SKM-1 treated with dmso at 0.1 percent for 144 hours (cell line): ENCODE measurements around the gene CSPG4.

ENCODE experiments used
- DNase-seq: peaks from one replicate; lab custom pipeline; 2025; ENCODE audit not compliant: unreplicated experiment; lab: John Stamatoyannopoulos, UW

The CSPG4 gene

DNA sequence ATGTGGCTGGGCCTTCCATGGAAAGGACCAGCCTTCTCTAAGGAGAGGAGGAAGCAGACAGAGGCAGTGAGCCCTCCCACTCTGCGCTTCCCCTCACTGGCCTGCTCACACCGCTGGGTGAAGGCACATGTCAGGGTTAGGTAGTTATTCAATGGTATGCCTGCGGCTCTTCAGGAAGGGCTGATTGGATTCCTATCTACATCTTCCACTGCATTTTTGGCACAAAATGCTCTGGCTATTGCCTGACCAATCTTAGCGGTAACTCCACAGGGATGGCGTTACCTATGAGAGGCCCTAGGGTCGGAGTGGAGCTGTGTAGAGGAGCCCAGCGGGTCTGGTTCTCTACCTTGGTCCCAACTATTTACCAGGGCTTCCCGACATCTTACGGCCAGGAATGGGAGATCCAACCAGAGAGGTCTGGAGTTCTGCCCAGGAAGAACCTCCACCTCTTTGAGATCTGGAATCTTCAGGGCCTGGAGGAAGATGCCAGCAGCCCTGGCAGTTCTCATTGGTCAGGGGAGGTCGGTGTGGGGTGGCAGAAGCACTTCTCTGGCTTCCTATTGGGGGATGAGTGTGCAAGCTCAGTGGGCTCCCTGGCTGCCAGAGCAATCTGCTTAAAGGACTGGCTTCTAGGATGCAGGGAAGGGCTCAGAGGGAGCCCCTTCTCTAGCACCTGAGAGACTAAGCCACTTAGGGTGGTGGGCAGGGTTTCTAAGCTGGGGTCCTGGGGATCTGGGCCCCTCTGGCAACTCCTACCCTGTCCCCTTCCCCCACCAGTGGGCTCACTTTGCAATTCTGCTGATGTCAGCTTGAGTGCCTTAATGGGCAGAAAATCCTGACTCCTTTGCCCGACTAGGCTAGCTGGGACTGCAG, 40.7 kb downstream of the CSPG4 start:
- DNase-seq: no peak

DNA sequence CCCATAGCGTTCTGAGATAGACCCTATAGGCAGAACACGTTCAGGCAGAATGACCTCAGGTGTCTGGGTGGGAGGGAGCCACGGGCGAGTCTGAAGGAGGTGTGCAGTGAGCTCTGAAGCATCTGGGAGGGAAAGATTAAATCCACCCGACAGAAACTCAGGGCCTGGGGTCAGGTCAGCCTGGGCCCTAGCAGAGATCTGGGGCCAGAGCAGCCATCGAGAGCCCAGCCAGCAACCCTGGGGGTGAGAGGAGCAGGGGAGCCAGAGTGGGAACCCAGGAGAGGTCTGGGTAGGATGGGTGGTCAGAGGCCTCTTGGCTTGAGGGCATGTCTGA, 42.8 kb downstream of the CSPG4 start:
- no peak for DNase-seq

DNA sequence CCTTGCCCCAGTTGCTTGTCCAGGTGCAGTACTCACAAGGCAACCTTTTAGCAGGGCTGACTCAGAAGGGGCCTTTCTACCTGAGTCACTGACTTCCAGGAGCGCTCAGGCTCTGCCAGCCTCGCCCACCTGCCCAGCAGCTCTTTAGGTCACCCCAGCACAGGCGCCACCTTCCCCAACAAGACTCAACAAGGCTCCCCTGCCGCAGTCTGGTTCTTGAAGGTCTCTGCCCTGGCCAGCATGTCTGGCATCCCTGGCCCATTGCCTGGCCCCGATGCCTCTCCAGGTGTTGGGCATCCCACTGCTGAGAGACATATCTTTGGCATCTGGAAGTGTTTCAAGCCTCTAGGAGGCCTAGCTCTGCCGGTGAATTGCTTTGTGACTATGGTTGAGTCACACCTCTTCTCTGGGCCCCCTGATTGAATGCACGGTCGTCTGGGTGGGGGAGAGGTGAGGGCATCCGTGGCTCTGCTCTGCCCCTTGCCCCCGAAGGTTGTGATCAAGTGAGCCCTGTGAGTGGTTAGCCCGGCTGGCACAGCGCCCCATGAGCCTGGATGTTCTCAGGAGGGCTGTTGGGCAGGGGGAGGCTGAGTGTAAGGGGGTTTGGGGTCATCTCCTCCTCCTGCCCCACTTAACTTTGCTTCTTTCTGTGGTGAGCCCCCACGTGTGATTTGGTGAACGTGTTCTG, 43.3 kb downstream of the CSPG4 start:
- DNase-seq: no peak

DNA sequence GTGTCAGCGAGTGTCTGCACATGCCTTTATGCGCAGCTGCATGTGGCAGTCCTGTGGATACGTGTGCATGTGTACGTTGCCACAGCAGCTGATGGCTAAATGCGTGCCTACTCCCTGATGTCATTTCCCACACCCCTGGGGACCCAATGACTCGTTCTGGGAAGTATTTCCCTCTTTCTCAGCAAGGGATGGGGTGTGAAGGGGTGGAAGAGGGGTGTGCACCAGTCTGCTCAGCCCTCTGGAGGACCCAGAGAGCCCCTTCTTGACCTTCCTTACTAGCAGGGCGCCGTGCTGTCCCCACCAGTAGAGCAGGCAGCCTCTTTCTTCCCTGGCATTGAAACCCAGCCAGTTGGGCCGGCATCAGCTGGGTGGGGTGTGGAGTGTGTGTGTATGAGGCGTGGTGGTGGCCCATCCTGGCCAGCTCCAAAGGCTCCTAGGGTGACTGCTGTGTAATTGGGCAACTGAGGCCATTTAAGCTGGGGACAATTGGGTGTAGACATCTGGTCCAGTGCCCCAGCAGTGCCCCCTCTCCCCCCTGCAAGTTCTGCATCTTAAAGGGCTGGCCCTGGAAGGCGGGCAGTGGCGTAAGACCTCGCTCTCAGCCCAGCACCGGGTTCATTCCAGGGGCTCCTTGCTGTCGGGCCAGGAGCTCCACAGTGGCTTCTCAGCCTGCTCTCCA, 45.7 kb downstream of the CSPG4 start:
- DNase-seq: no peak

DNA sequence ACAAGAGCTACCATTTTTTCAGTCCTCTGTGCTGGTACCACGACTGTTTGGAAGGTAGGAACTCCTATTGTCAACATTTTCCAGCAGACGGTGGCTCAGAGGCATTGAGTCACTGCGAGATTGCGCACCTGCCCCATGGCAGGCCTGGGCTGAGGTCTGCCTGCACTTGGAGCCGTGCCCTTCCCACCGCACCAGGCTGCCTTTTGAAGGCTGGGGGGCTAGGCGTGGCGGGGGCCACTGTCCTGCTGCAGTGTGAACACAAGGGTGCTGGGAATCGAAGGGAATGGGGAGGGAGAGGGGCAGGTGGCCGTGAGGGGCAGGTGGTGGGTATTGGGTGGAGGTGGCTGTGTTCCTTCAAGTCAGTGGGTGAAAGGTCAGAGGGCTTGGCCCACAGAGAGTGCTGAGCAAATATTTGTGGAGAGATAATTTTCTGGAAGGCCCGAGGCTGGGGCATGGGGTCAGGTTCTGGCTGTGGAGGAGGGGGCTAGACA, 48.7 kb downstream of the CSPG4 start:
- DNase-seq: no peak

DNA sequence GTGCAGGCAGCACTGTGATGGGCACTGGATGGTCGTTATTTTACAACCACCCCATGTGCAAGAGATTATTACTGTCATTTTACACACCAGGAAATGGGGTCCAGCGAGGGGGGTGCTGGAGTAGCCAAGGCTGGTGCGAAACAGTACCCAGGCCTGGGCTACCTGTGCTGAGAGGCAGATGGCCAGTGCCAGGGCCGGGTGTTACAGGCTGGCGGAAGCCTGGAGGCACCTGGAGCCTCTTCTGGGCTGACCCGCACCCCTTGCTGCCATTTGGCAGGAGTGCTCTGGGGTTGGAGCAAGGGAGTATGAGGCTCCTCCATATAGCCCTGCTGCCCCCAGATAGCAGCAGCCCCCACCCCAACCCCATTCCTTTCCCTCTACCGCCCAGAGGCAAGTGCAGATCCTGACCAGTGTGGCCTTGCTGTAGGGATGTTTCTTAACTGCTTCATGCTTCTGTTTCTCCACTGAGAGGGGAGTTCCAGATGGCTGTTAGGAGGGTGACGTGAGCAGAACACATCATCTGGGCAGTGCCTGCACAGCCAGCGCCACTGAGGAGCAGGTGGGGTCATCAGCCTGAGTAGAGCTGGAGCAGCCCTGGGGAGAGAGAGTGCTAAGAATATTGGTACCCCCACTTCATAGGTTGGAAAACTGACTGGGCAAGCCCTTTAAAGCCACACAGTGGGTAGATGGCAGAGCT, 49.7 kb downstream of the CSPG4 start:
- no peak for DNase-seq

DNA sequence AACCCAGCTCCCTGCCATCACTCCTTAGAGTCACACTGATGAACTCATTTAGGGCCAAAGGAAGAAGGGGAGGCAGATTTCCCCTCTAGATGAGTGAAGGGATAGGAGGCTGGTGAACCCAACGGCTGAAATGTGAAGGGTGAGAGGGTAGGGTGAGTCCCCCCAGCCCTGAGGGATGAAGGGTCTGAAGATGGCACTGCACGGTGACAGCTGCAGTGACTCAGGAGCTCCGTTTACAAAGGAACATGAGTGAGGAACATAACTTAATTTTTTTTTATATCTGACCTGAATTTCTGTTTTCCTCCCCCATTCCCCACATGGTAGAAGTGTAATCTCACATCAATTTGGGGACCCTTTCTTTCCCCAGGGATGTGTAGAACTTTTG, 50.9 kb downstream of the CSPG4 start:
- DNase-seq: no peak

DNA sequence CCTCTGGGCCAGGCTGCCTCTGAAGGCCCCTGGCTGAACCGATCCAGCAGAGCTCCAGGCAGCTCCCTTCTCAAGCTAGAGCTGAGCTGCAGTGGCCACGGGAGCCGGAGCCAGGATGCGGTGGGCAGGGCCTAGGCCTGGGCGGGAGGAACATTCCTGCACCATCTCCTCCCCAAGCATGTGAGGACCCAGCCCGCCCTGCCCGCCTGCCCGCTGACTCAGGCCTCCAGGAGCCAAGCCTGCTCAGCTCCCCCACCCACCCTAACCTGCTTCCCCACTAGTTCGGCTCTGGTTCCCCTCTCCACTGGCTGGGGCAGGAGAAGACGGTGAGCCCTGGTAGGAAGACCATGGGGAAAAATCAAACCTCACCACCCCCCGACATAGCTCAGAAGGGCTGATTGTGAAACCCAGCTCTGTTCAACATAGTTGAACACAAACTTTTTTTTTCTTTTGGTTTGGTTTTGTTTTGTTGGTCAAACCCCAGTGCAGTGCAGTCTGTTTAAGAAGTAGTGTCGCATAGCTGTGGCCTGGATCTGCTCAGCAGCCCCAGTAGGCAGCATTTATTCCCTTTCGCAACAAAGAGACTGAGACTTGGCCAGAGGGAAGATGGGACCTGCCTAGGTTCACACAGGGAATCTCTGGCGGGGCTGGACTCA, 51.4 kb downstream of the CSPG4 start:
- DNase-seq: no peak

DNA sequence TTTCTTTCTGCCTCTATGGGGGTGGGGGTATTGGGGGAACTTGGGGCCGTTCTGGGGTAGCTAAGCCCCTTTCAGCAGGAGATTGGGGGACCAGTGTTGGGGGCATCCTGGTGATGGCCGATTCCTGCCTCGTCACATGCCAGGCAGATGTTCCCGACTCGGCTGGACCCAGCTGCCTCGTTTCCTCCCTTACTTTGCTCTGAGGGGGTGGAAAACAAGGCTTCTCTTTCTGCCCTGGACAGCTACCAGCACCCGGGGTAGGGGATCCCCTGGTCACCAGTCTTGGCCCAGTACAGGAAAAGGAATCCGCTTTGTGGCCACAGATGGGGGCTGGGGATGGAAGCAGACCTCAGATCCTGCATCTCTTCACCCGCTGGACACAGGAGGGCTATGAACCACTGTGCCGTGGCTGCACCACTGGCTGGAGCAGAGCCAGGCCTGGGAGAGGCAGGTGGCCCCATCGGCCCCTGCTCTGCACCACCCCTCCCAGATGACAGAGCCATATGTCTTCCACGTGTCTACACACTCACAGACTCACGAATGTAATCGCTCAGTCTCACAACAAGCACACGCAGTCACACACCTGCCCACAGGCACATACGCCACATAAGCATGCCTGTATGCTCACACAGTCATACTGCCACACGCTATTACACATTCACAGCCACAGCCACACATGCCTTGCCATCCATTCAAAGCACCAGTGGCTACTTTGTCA, 52.6 kb downstream of the CSPG4 start:
- DNase-seq: no peak

DNA sequence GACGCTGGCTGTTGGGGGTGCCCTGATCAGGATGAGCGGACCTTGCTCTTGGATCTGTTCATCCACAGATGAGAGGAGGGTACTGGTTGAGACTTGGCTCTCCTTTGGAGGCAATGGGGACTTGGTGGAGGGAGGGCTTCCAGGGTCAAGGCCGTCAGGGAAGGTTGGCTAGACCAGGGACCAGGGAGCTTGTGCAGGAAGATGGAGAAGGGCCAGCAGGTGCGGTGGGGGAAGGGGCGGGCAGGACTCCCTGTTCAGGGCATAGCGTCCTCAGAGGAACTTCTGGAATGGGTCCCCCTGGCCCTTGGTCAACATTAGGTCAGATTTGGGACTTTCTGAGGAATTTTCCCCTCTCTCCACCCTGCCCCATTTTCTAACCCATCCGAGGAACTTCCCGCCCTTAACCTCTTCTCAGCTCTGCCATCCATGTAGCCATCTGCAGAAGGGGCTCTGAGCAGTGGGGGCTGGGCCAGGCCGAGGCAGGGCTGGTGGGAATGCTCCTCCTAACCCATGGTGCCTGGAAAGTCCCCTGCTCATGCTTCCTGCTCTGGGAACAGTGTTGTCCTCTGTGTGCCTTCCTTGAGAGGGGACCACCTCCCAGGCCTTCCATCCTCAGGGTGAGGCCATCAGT, 53.4 kb downstream of the CSPG4 start:
- DNase-seq: no peak

DNA sequence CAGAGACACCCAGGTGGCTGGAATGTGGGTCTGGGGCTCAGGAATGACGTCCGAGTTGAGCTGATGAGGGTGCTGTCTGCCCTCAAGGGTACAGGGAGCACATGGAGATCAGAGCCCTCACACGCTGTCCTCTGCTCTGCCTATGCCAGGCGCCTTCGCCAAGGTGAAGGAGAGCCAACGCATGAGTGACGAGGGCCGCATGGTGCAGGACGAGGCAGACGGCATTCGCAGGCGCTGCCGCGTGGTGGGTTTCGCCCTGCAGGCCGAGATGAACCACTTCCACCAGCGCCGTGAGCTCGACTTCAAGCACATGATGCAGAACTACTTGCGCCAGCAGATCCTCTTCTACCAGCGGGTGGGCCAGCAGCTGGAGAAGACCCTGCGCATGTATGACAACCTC, 55.8 kb downstream of the CSPG4 start:
- no peak for DNase-seq

DNA sequence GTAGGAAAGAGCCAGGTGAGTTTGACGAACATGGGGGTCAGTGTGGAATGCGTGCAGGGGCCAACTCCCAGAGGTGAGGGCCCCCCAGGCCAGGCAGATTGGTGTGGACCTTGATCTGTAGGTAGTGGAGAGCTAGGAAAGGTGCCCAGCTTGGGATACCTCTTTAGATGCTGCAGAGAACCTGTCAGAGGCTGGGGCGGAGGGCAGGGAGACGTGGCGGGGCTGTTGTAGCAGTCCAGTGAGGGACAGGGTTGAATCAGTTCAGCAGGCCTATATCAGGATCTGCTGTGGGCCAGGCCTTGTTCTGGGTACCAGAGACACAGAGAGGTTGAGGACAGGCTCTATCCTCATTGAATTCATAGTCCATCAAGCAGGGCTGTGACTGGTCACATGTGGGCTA, 56.3 kb downstream of the CSPG4 start:
- no peak for DNase-seq

DNA sequence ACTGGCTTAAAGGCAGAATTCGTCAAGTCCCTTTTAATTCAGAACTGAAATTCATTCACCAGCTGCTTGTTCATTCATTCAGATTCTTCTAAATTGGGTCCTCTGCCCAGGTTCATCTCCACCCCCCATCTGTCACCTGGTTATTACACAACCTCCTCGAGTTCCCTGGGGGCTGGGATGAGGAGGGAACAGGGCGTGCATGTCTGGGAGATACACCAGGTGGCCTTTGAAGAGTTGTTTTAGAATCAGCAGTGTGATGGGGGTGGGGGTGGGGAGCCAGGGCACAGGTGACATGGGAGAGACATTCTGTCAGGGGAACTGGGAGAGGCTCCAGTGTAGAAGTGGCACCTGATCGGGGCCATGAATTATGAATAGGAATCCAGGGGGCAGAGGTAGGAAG, 56.7 kb downstream of the CSPG4 start:
- no peak for DNase-seq

DNA sequence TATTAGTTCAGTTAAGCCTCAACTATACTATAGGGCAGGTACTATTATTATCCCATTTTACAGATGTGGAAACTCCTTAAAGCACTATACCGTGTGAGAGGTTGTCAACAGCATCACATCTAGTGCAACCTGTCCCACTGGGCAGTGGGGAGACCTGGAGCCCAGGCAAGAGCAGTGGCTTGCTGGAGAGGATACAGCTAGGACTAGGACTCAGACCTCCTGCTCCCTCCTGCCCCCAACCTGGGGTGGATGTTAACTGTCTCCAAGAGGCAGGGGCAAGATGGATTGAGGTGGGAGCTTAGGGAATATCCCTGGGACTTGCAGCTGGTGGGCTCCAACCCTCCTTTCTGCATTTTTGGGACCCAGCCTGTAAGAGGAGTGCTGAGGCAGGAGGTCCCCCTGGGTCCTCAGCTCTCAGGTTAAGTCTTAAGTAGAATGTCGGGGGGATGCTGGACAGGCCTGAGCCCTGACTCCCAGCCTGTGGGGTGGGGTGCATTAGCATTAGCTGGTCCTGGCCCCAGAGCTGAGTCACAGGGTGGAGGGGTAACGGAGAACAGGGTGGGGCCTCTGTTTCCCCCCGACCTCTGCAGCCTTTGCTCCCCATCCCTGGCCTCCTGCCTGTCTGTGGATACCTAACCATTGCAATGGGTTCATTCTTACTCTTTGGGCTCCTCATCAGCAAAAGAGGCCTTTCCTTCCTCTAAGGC, 58.3 kb downstream of the CSPG4 start:
- no peak for DNase-seq

DNA sequence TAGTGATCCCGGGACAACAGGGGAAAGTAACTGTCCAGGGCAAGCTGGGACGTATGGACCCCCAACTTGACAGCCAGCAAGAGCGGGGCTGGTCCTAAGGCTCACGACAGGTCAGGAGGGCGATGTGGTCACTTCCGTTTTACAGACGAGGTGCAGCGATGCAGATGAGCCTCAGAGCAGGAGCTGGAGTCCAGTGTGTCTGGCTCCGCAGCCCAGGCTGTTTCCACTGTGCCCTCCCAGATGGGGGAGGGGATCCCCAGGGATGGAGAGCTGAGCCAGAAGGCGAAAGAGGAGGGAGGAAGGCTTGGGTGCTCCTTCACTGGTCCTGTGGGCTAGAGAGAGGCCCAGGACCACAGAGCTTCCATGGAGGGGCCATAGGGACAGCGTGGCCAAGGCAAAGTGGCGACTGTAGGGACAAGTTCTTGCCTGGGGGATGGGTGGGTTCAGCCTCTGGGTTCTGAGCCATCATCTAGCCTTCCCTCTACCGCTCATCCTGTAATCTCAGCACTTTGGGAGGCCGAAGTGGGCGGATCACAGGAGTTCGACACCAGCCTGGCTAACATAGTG, 59.2 kb downstream of the CSPG4 start:
- DNase-seq: no peak

DNA sequence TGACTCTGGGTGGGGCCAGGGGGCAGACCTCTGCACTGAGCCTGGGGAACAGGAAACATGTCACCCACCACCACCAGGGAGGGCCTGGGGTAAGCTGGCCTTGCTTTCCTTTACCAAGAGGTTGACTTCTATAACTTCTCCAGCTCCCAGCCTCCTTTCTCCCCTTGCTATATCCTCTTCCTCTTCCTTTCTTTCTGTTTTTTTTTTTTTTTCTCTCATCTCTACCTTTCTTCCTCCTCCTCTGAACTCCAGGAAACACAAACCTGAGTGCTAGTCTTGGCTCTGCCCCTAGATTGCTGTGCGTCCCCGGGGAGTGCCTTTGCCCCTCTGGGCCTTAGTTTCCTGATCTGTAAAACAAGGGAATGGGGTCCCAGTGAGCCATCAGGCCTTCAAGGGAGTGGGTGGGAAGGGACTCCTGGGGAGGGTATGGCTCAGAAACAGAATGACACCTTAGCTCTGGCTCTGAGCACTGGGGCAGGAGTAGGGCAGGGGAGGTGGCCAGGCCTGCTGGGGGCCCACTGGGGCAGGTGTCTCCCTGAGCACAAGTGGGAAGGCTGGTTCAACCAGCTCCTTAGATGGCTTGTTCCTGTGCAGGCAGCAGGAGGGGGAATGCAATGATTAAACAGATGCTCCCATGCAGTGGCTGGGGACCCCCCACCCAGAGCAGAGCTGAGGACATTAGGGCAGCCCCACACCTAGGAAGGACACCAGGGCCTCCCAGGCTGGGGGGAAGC, 60.7 kb downstream of the CSPG4 start:
- no peak for DNase-seq

DNA sequence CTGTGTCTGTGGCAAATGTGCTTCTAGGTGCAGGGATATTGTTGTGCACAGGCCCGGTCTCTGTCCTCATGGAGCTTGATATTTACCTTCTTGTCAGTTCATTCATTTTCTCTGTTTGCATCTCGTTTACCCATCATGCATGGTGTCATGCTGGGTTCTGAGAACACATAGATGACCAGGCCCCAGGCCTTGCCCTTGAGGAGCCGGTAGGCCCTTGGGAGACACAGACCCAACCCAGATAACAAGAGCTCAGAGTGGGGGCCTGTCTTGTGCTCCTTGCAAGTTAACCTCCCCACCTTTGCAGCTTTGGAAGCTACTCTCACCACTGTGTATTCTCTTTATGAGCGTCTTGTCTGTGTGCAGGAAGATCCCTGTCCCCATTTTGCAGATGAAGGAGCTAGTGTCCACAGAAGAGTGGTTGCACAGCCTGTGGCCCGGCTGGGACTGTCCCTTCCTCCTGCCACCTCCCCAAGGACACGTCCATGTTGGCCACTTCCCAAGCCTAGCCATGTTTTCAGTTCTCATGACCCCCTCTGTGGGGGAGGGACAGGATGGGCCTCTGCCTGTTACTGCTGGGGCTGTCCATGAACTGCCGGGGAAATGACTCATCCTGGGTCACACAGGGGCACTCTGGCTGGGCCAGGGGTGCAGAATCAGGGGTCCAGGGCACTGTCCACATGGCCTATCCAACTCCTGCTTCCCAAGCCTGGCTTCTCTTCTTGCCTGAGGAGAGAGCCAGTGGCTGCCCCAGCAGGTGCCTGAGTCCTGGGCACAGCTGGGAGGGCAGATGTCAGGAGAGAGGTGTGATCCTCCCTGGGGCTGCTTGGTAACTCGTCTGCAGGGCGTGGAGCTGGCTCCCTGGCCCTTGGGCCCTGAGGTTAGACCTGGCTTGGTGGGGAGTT, 61.5 kb downstream of the CSPG4 start:
- DNase-seq: no peak
